Upper lobe of left lung (tissue), 4 donors: ENCODE measurements around the gene GPRC5C.

Experiments used
- CTCF ChIP-seq, 6 experiments: fragments of 450-650 bp in 4 of 6; fragments of 200-600 bp in 2 of 6; sonication (generic) in 2 of 6; IDR thresholded peaks; one replicate each; pipeline ENCODE4 v1.5.1; 2016 to 2019; ENCODE audit warnings: antibody characterized with exemption in 6 of 6
- EP300 ChIP-seq, 4 donors: sonication (generic); formaldehyde crosslinking; IDR thresholded peaks; one replicate each; pipeline ENCODE4 v1.5.1; 2017; ENCODE audit warnings: antibody characterized with exemption in 4 of 4, control low read depth in 2 of 4
- POLR2A ChIP-seq, 4 donors: fragments of 450-650 bp; IDR thresholded peaks; one replicate each; pipeline ENCODE4 v1.5.1; 2016 to 2017; ENCODE audit warnings: antibody characterized with exemption in 4 of 4, mild to moderate bottlenecking in 2 of 4
- POLR2AphosphoS5 ChIP-seq, 2 donors: sonication (generic); formaldehyde crosslinking; IDR thresholded peaks; one replicate each; pipeline ENCODE4 v1.5.1; 2017; ENCODE audit warnings: antibody characterized with exemption in 2 of 2

GRCh38 chr17:74460241-74460640 is 28.4 kb downstream of the GPRC5C start:
- no peak for TF ChIP-seq POLR2AphosphoS5 (IDR thresholded peaks at IDR 0.05)
- TF ChIP-seq POLR2A (IDR thresholded peaks at IDR 0.05): no peak
- no peak for TF ChIP-seq CTCF (IDR thresholded peaks at IDR 0.05)
- no peak for TF ChIP-seq EP300 (IDR thresholded peaks at IDR 0.05)
